ENCODE measurements around the gene MRPS6.

Gene MRPS6

DNA sequence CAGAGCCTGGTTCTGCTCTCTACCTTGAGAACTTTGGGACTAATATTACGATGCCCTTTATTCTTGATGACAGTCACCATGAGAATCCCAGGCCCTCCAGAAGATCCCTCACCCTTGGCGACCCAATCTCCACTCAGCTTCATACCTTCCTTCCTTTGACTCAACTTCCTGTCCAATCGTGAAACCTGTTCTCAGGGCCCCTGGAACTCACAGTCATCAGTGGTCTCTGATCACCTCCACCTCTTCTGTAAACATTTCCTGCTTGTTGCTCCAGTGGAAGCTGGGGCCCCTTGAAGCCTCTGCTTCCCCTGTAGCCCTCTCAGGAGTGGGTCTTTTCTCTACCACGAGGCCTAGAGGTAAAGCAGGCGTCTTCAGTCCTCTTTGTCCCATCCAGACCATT, 79.1 kb downstream of the MRPS6 start:
- DNase-seq (ENCODE audit: low read depth) = no peak
- TF ChIP-seq, protein P1, sequence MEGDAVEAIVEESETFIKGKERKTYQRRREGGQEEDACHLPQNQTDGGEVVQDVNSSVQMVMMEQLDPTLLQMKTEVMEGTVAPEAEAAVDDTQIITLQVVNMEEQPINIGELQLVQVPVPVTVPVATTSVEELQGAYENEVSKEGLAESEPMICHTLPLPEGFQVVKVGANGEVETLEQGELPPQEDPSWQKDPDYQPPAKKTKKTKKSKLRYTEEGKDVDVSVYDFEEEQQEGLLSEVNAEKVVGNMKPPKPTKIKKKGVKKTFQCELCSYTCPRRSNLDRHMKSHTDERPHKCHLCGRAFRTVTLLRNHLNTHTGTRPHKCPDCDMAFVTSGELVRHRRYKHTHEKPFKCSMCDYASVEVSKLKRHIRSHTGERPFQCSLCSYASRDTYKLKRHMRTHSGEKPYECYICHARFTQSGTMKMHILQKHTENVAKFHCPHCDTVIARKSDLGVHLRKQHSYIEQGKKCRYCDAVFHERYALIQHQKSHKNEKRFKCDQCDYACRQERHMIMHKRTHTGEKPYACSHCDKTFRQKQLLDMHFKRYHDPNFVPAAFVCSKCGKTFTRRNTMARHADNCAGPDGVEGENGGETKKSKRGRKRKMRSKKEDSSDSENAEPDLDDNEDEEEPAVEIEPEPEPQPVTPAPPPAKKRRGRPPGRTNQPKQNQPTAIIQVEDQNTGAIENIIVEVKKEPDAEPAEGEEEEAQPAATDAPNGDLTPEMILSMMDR (conservative IDR thresholded peaks at IDR 0.05; ENCODE audit: low read depth, low read length) = no peak
- no peak overlapping the region for H3K4me3 ChIP-seq (ENCODE audit: low read depth, low read length)

DNA sequence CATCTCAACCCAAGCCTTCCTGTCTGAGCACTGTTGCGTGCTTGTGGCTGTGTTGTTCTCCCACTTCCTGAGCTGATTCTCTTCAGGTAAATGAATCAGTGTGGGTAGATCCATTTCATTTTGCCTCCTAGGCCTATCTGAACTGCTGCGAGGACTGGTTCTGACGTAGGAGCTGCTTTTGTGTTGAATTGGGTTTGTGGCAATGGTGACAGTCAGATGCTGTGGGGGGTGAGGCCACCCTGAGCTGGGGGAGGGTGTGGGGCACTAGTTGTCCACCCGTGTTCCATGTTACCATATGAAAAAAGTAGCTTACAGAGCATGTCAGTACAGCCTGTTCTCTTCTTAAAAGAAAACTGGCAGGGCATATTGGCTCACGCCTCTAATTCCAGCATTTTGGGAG, 81.5 kb downstream of the MRPS6 start:
- no peak overlapping the region for H3K4me3 ChIP-seq (ENCODE audit: low read depth, low read length)
- TF ChIP-seq, protein P1 (conservative IDR thresholded peaks at IDR 0.05; ENCODE audit: low read depth, low read length) = no peak
- DNase-seq (ENCODE audit: low read depth) = no peak

DNA sequence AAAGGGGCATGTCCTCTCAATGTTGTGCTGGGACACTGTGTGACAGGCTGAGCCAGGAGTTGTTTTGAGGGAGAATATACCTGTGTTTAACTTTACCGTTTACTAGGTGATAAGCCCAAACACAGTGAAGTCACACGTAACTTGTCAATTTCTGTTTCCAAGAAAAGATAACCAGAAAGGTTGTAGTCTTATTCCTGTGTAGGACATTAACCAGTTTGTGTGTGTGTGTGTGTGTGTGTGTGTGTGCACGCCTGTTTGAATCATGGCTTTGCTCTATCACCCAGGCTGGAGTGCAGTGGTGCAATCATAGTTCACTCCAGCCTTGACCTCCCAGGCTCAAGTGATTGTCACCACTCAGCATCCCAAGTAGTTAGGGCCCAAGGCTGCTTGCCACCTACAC, 83.6 kb downstream of the MRPS6 start:
- TF ChIP-seq, protein P1 (conservative IDR thresholded peaks at IDR 0.05; ENCODE audit: low read depth, low read length) = no peak
- H3K4me3 ChIP-seq (ENCODE audit: low read depth, low read length) = no peak overlapping the region
- DNase-seq (ENCODE audit: low read depth) = no peak

DNA sequence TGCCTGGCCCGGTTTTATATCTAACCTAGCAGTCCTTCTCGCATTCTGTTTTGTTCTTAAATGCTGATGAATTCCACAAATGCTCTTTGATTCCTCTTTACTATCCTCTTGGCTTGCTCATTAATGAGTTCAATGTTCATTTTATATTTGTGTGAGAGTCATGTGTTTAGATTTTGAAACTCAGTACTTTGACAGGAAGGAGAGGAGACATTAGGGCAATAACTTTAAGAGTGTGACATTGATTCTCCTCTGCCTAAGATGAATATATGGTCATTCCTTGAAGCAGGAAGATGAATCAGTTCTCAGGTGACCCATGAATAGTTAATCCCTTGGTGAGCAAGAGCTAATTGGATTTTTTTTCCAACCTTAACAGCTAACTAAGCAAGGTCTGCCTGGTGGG, 84.1 kb downstream of the MRPS6 start:
- H3K4me3 ChIP-seq (ENCODE audit: low read depth, low read length) = no peak overlapping the region
- no peak for DNase-seq (ENCODE audit: low read depth)
- TF ChIP-seq, protein P1 (conservative IDR thresholded peaks at IDR 0.05; ENCODE audit: low read depth, low read length) = no peak

DNA sequence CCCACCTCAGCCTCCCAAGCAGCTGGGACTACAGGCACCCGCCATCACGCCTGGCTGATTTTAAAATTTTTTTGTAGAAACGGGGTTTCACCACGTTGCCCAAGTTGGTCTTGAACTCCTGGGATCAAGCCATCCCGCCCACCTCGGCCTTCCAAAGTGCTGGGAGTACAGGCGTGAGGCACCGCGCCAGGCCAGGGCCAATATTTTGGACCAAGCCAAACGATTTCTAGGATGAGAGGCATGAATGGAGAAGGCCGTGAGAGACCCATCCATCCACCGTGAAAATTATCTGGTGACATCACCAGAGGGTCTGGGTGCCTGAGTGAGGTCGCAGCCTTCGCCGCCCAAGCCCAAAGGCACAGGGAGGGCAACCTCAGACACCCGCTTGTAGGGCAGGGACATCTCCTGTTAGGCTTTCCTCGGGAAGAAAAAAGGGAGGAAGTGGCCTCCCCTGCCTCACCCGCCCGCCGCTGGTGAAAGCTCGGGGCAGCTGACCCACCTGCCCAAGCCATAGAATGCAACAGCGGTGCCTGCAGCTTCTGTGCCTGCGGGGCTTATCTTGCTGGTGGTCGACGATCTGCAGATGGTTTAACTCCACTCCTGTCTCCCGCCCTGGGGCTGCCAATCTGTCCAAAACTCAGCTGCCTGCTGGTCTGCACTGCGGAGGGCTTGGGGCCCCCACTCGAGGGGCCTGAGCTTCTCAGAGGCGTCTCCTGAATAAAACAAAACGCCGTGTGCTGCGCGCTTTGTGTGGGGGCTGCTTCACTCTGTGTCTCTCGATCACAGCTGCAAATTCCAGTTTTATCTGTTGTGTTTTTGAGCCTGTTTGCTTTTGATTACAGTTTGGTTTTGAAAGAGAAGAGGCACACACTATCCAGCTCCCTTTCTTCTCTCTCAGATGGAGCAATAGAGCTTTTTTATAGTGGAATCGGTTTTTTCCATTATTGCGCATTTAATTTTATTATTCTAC, 85.8 kb downstream of the MRPS6 start:
- TF ChIP-seq, protein P1 (conservative IDR thresholded peaks at IDR 0.05; ENCODE audit: low read depth, low read length) = no peak

DNA sequence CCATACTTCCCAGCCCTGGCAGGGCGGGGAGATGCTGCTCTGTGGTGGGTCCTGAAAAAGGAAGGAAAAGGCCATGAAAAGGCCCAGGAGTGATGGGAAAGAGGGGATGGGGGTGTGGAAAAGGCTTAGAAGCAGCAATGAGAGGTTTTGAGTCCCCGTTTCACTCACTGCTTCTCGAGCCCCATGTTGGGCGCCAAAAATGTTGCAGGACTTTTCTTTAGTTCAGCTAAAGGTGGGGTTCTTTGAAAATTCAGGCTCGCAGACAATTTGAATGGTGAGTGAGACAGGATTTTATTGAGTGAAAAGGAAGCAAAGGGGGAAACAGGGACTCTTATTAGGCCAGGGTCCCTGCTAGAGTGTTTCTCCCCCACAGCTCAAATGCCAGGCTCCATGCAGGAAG, 93.1 kb downstream of the MRPS6 start:
- TF ChIP-seq, protein P1 (conservative IDR thresholded peaks at IDR 0.05; ENCODE audit: low read depth, low read length) = no peak
- H3K4me3 ChIP-seq (ENCODE audit: low read depth, low read length) = no peak overlapping the region
- no peak for DNase-seq (ENCODE audit: low read depth)

More for the DNA sequence above, 85.8 kb downstream of the MRPS6 start:
- no peak overlapping the region for H3K4me3 ChIP-seq (ENCODE audit: low read depth, low read length)
- no peak for DNase-seq (ENCODE audit: low read depth)

DNA sequence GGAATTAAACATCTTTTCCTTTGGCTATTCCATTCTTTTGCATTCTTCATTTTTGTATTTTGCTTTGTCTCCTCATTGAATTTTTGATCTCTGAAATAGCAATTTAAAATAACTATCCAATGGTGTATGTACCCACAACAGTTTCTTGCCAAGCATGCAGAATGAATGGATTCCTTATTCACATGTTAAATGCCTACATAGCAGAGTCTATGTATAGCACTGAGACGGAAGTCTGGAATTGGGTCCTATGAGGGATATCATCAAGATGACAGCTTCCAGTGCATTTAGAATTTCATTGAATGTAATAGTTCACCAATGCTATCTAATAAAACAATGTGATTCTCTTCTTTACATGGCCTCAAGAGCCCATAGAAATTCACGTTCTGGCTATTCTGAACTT, 97.5 kb downstream of the MRPS6 start:
- H3K4me3 ChIP-seq (ENCODE audit: low read depth, low read length) = no peak overlapping the region
- TF ChIP-seq, protein P1 (conservative IDR thresholded peaks at IDR 0.05; ENCODE audit: low read depth, low read length) = no peak
- no peak for DNase-seq (ENCODE audit: low read depth)

Data from choroid plexus epithelial cell (primary cell).